ENCODE measurements around the gene WDR93. TPM values are rescaled to one million over a fixed set of nuclear protein-coding genes. Genes with fewer than 3 reads are reported as not detected.

The WDR93 gene
- total RNA-seq, 1 experiment from 2014 or later = not detected

- TF ChIP-seq EZH2 (IDR thresholded peaks at IDR 0.05; ENCODE audit: borderline replicate concordance, low read depth, low read length, poor library complexity, severe bottlenecking) = no peak
- no peak for TF ChIP-seq CTCF (conservative IDR thresholded peaks at IDR 0.05; ENCODE audit: low read depth, low read length)
- H3K9me3 ChIP-seq (ENCODE audit: low read depth, low read length, poor library complexity, severe bottlenecking) = no peaks in the 10 kb centered on the region
- BruUV-seq (replicated peaks) = no TSS peak
- no peak overlapping the region for H3K27ac ChIP-seq (ENCODE audit: low read depth, low read length, poor library complexity, severe bottlenecking)
- ChIA-PET POLR2A (ENCODE audit: low non-redundant PET) (interaction anchor here (0.6 kb wide), 1 partner anchor 211 kb away, joined by 6 read pairs; no protein-coding TSS in a partner anchor), CTCF (interaction anchor here (0.6 kb wide), 1 partner anchor 591 kb away, joined by 7 read pairs; no protein-coding TSS in a partner anchor)
- intact Hi-C loops (cut with micrococcal nuclease; ENCODE audit: unreplicated experiment) = no loop called here
- H3K4me3 ChIP-seq (ENCODE audit: low read depth, low read length, poor library complexity, severe bottlenecking) = no peak overlapping the region
- no peaks in the 10 kb centered on the region for H3K4me1 ChIP-seq (ENCODE audit: insufficient read depth, low read length, poor library complexity, severe bottlenecking)
- H3K36me3 ChIP-seq (ENCODE audit: insufficient read depth, low read length, poor library complexity, severe bottlenecking) = no peaks in the 10 kb centered on the region
- DNase-seq (ENCODE audit: low spot score) = no peak
- H3K27me3 ChIP-seq (replicated peaks; ENCODE audit: insufficient read depth, low read depth, low read length, poor library complexity) = no peaks in the 10 kb centered on the region
Observed at GRCh38 chr15:89657686-89658200, 32.9 kb upstream of the WDR93 start.

- Histone ChIP-seq H3K36me3 (ENCODE audit: insufficient read depth, low read length, poor library complexity, severe bottlenecking) (no peaks in the 10 kb centered on the region), H3K4me1 (ENCODE audit: insufficient read depth, low read length, poor library complexity, severe bottlenecking) (no peaks in the 10 kb centered on the region), H3K27me3 (replicated peaks; ENCODE audit: insufficient read depth, low read depth, low read length, poor library complexity) (no peaks in the 10 kb centered on the region), H3K9me3 (ENCODE audit: low read depth, low read length, poor library complexity, severe bottlenecking) (no peaks in the 10 kb centered on the region), H3K27ac (ENCODE audit: low read depth, low read length, poor library complexity, severe bottlenecking) (no peak overlapping the region), H3K4me3 (ENCODE audit: low read depth, low read length, poor library complexity, severe bottlenecking) (no peak overlapping the region)
- no peak for TF ChIP-seq CTCF (conservative IDR thresholded peaks at IDR 0.05; ENCODE audit: low read depth, low read length)
- POLR2A ChIA-PET (ENCODE audit: low non-redundant PET) = no interaction called here
- CTCF ChIA-PET = no interaction called here
- DNase-seq (ENCODE audit: low spot score) = no peak
- intact Hi-C loops (cut with micrococcal nuclease; ENCODE audit: unreplicated experiment) = no loop called here
- no TSS peak for BruUV-seq (replicated peaks)
Observed at GRCh38 chr15:89659295-89659694, 31.3 kb upstream of the WDR93 start.

- DNase-seq (ENCODE audit: low spot score) = no peak
- BruUV-seq (replicated peaks) = no TSS peak
- no peak overlapping the region for H3K4me3 ChIP-seq (ENCODE audit: low read depth, low read length, poor library complexity, severe bottlenecking)
- TF ChIP-seq EZH2 (IDR thresholded peaks at IDR 0.05; ENCODE audit: borderline replicate concordance, low read depth, low read length, poor library complexity, severe bottlenecking) = no peak
- no peak for TF ChIP-seq CTCF (conservative IDR thresholded peaks at IDR 0.05; ENCODE audit: low read depth, low read length)
- intact Hi-C loops (cut with micrococcal nuclease; ENCODE audit: unreplicated experiment) = no loop called here
- H3K4me1 ChIP-seq (ENCODE audit: insufficient read depth, low read length, poor library complexity, severe bottlenecking) = peaks cover 3% of the 10 kb centered on the region
- peaks cover 10% of the 10 kb centered on the region for H3K27me3 ChIP-seq (replicated peaks; ENCODE audit: insufficient read depth, low read depth, low read length, poor library complexity)
- CTCF ChIA-PET = no interaction called here
- H3K36me3 ChIP-seq (ENCODE audit: insufficient read depth, low read length, poor library complexity, severe bottlenecking) = no peaks in the 10 kb centered on the region
- H3K9me3 ChIP-seq (ENCODE audit: low read depth, low read length, poor library complexity, severe bottlenecking) = no peaks in the 10 kb centered on the region
- H3K27ac ChIP-seq (ENCODE audit: low read depth, low read length, poor library complexity, severe bottlenecking) = no peak overlapping the region
- POLR2A ChIA-PET (ENCODE audit: low non-redundant PET) = no interaction called here
Observed at GRCh38 chr15:89660556-89660955, 30.1 kb upstream of the WDR93 start.
